Hypothalamus (tissue), 51 donors: Measurements from ENCODE around the gene EIPR1.
A peak's percentile ranks its signal among the peaks of the same experiment; 100 is the strongest.
"Not testable (repeated sequence)": the region's sequence is repeated elsewhere in the genome, so short reads cannot be mapped to it uniquely, and the experiment has no call there.

ENCODE experiments used
- DNase-seq, 51 donors: peaks; one replicate each; lab custom pipeline; 2025; lab: John Stamatoyannopoulos, UW

Gene EIPR1

GRCh38 chr2:3182848-3183247 is 194.8 kb downstream of the EIPR1 start:
- DNase-seq = no peak

GRCh38 chr2:3181416-3182010 is 196.1 kb downstream of the EIPR1 start:
- no peak for DNase-seq

- not testable (repeated sequence) for DNase-seq
Observed at GRCh38 chr2:3180909-3181221, 196.8 kb downstream of the EIPR1 start.

- no peak for DNase-seq
Observed at GRCh38 chr2:3180082-3180908, 197.3 kb downstream of the EIPR1 start.

- DNase-seq = no peak
Observed at GRCh38 chr2:3179626-3180025, 198.0 kb downstream of the EIPR1 start.

GRCh38 chr2:3179208-3179607 is 198.4 kb downstream of the EIPR1 start:
- DNase-seq = peak in 1 of 51 donors; percentile 14

GRCh38 chr2:3178578-3179031 is 199.0 kb downstream of the EIPR1 start:
- DNase-seq = no peak

GRCh38 chr2:3177891-3178577 is 199.6 kb downstream of the EIPR1 start:
- no peak for DNase-seq

GRCh38 chr2:3176869-3177255 is 200.8 kb downstream of the EIPR1 start:
- no peak for DNase-seq

- DNase-seq = no peak
Observed at GRCh38 chr2:3176071-3176868, 201.3 kb downstream of the EIPR1 start.

GRCh38 chr2:3175568-3175955 is 202.1 kb downstream of the EIPR1 start:
- DNase-seq = no peak

GRCh38 chr2:3174626-3175567 is 202.7 kb downstream of the EIPR1 start:
- no peak for DNase-seq

- no peak for DNase-seq
Observed at GRCh38 chr2:3173031-3173430, 204.6 kb downstream of the EIPR1 start.

- no peak for DNase-seq
Observed at GRCh38 chr2:3172265-3172935, 205.2 kb downstream of the EIPR1 start.

- no peak for DNase-seq
Observed at GRCh38 chr2:3171564-3172264, 205.9 kb downstream of the EIPR1 start.

- no peak for DNase-seq
Observed at GRCh38 chr2:3170792-3171455, 206.7 kb downstream of the EIPR1 start.

- no peak for DNase-seq
Observed at GRCh38 chr2:3169106-3169870, 208.3 kb downstream of the EIPR1 start.
